ENCODE results near the gene PCDHGA12.
A peak's percentile ranks its signal among the peaks of the same experiment; 100 is the strongest.
"Not testable (repeated sequence)": the region's sequence is repeated elsewhere in the genome, so short reads cannot be mapped to it uniquely, and the experiment has no call there.

The PCDHGA12 gene

GRCh38 chr5:141407790-141408505 lies 22.4 kb upstream of the PCDHGA12 start, which contains the start of gene PCDHGB6:
Gene PCDHGB6 (plus strand): TSS chr5:141408021. CDS start chr5:141408203, 182 bp downstream.
- not testable (repeated sequence) for DNase-seq (ENCODE audit: low spot score)

GRCh38 chr5:141409598-141410306 lies 20.6 kb upstream of the PCDHGA12 start:
- no peak for DNase-seq (ENCODE audit: low spot score)

- DNase-seq (ENCODE audit: low spot score) = no peak
Observed at GRCh38 chr5:141411575-141411974, 18.7 kb upstream of the PCDHGA12 start.

- DNase-seq (ENCODE audit: low spot score) = peak; percentile 78
Observed at GRCh38 chr5:141412854-141413539, 17.3 kb upstream of the PCDHGA12 start, which contains the start of gene PCDHGA10. Gene PCDHGA10 (plus strand): TSS chr5:141412987. CDS start chr5:141413176, 189 bp downstream.

- no peak for DNase-seq (ENCODE audit: low spot score)
Observed at GRCh38 chr5:141413540-141414069, 16.7 kb upstream of the PCDHGA12 start.

- not testable (repeated sequence) for DNase-seq (ENCODE audit: low spot score)
Observed at GRCh38 chr5:141414548-141415274, 15.6 kb upstream of the PCDHGA12 start.

- not testable (repeated sequence) for DNase-seq (ENCODE audit: low spot score)
Observed at GRCh38 chr5:141415275-141415618, 15.1 kb upstream of the PCDHGA12 start.

GRCh38 chr5:141417494-141418172 lies 12.7 kb upstream of the PCDHGA12 start, which contains the start of gene PCDHGB7:
Gene PCDHGB7 (plus strand): TSS chr5:141417677. CDS start chr5:141417860, 183 bp downstream.
- peak; percentile 83 for DNase-seq (ENCODE audit: low spot score)

GRCh38 chr5:141419074-141419880 lies 11.0 kb upstream of the PCDHGA12 start:
- DNase-seq (ENCODE audit: low spot score) = no peak

GRCh38 chr5:141420855-141421488 lies 9.3 kb upstream of the PCDHGA12 start, which contains the start of gene PCDHGA11:
Gene PCDHGA11 (plus strand): TSS chr5:141421051. CDS start chr5:141421228, 177 bp downstream.
- no peak for DNase-seq (ENCODE audit: low spot score)

GRCh38 chr5:141421489-141421855 lies 8.8 kb upstream of the PCDHGA12 start:
- no peak for DNase-seq (ENCODE audit: low spot score)

GRCh38 chr5:141422742-141423291 lies 7.5 kb upstream of the PCDHGA12 start:
- no peak for DNase-seq (ENCODE audit: low spot score)

GRCh38 chr5:141427783-141428426 lies 2.4 kb upstream of the PCDHGA12 start:
- DNase-seq (ENCODE audit: low spot score) = no peak

GRCh38 chr5:141431286-141431685 lies 979 bp downstream of the PCDHGA12 start:
- no peak for DNase-seq (ENCODE audit: low spot score)

- not testable (repeated sequence) for DNase-seq (ENCODE audit: low spot score)
Observed at GRCh38 chr5:141432308-141432707, 2.0 kb downstream of the PCDHGA12 start.

GRCh38 chr5:141432726-141433125 lies 2.4 kb downstream of the PCDHGA12 start:
- DNase-seq (ENCODE audit: low spot score) = not testable (repeated sequence)

- no peak for DNase-seq (ENCODE audit: low spot score)
Observed at GRCh38 chr5:141434006-141434405, 3.7 kb downstream of the PCDHGA12 start.

GRCh38 chr5:141437221-141437620 lies 6.9 kb downstream of the PCDHGA12 start:
- no peak for DNase-seq (ENCODE audit: low spot score)

Data from hepatic stellate cell (primary cell).